Measurements from ENCODE around the gene PEPD. TPM values are rescaled to one million over a fixed set of nuclear protein-coding genes. Genes with fewer than 3 reads are reported as not detected.

PEPD gene
- total RNA-seq, 4 donors from 2014 or later = 92.6 to 323 (median 218) TPM

GRCh38 chr19:33347300-33347699, 174.3 kb downstream of the PEPD start:
- TF ChIP-seq POLR2A (IDR thresholded peaks at IDR 0.05) (no peak), CTCF (IDR thresholded peaks at IDR 0.05) (no peak), EP300 (IDR thresholded peaks at IDR 0.05; ENCODE audit: low read depth) (no peak), POLR2AphosphoS5 (IDR thresholded peaks at IDR 0.05) (no peak)
- intact Hi-C loops (cut with DNase I; ENCODE audit: low total_unique reads) = no loop called here
- Histone ChIP-seq H3K4me1 (no peaks in the 10 kb centered on the region), H3K4me3 (no peak overlapping the region), H3K27me3 (peaks cover 6% of the 10 kb centered on the region), H3K9me3 (no peaks in the 10 kb centered on the region), H3K27ac (no peak overlapping the region), H3K36me3 (no peaks in the 10 kb centered on the region)
- in situ Hi-C loops (cut with MboI; ENCODE audit: low pct_ligation_motif_present in 1 of 4, low pct_unique_long_range_greater_than_20kb in 1 of 4, low sequenced_read_pairs in 3 of 4) = no loop called here
- DNase-seq = no peak
- WGBS, 2 donors (ENCODE audit: low coverage in 1 of 2) = 60 to 88% methylated on average over 2 to 10 of the region's 10 CpGs

- intact Hi-C loops (cut with DNase I; ENCODE audit: low total_unique reads) (no loop called here), in situ Hi-C loops (cut with MboI; ENCODE audit: low pct_ligation_motif_present in 1 of 4, low pct_unique_long_range_greater_than_20kb in 1 of 4, low sequenced_read_pairs in 3 of 4) (no loop called here)
- Histone ChIP-seq H3K27me3 (peaks cover 6% of the 10 kb centered on the region), H3K36me3 (no peaks in the 10 kb centered on the region), H3K4me1 (no peaks in the 10 kb centered on the region), H3K4me3 (no peak overlapping the region), H3K9me3 (no peaks in the 10 kb centered on the region), H3K27ac (no peak overlapping the region)
- no peak for DNase-seq
- TF ChIP-seq POLR2AphosphoS5 (IDR thresholded peaks at IDR 0.05) = no peak
- TF ChIP-seq POLR2A (IDR thresholded peaks at IDR 0.05) = no peak
- no peak for TF ChIP-seq CTCF (IDR thresholded peaks at IDR 0.05)
- TF ChIP-seq EP300 (IDR thresholded peaks at IDR 0.05; ENCODE audit: low read depth) = no peak
Observed at GRCh38 chr19:33346665-33347064, 174.9 kb downstream of the PEPD start.

DNA sequence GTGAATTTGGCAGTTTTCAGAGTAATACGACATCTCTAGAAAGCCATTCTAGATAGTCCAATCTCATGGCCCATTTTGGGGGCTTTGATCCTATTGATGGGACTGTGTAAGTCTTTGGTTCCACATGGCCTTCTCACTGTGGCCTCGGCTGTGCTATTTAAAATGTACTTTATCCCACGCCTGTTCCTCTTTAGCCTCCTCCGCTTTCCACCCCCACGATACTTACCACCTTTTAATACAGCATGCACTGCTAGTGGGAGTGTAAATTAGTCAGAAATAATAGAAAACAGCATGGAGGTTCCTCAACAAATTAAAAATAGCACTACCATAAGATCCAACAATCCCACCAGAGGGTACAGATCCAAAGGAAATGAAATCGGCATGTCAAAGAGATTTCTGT, 176.4 kb downstream of the PEPD start:
- no peak for TF ChIP-seq CTCF (IDR thresholded peaks at IDR 0.05)
- no peak for TF ChIP-seq EP300 (IDR thresholded peaks at IDR 0.05; ENCODE audit: low read depth)
- no peak for TF ChIP-seq POLR2AphosphoS5 (IDR thresholded peaks at IDR 0.05)
- no peak for TF ChIP-seq POLR2A (IDR thresholded peaks at IDR 0.05)
- Histone ChIP-seq H3K36me3 (no peaks in the 10 kb centered on the region), H3K4me1 (no peaks in the 10 kb centered on the region), H3K4me3 (no peak overlapping the region), H3K27ac (no peak overlapping the region), H3K27me3 (peaks cover 6% of the 10 kb centered on the region), H3K9me3 (no peaks in the 10 kb centered on the region)
- intact Hi-C loops (cut with DNase I; ENCODE audit: low total_unique reads) = no loop called here
- no peak for DNase-seq
- WGBS, 2 donors (ENCODE audit: low coverage in 1 of 2) = 87 to 95% methylated on average over 3 to 6 of the region's 6 CpGs
- in situ Hi-C loops (cut with MboI; ENCODE audit: low pct_ligation_motif_present in 1 of 4, low pct_unique_long_range_greater_than_20kb in 1 of 4, low sequenced_read_pairs in 3 of 4) = no loop called here

DNA sequence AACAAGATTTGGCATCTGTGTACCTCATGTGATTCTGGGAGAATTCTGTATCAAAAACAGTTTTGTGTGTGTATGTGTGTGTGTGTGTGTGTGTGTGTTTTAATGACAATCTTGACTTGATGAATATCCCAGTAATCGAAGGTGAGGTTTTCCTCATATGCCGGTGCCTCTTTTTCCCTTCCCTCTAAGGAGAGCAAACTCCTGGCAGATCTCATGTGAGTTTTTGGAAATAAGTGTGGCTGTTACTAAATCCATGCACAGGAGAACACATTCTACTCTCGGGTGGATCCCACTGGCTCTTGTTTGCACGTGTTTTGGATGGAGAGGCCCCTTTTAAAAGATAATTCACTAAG, 177.0 kb downstream of the PEPD start:
- intact Hi-C loops (cut with DNase I; ENCODE audit: low total_unique reads) = no loop called here
- H3K27ac ChIP-seq = no peak overlapping the region
- TF ChIP-seq EP300 (IDR thresholded peaks at IDR 0.05; ENCODE audit: low read depth) (no peak), POLR2A (IDR thresholded peaks at IDR 0.05) (no peak), POLR2AphosphoS5 (IDR thresholded peaks at IDR 0.05) (no peak), CTCF (IDR thresholded peaks at IDR 0.05) (no peak)
- no peaks in the 10 kb centered on the region for H3K4me1 ChIP-seq
- H3K9me3 ChIP-seq = no peaks in the 10 kb centered on the region
- peaks cover 6% of the 10 kb centered on the region for H3K27me3 ChIP-seq
- in situ Hi-C loops (cut with MboI; ENCODE audit: low pct_ligation_motif_present in 1 of 4, low pct_unique_long_range_greater_than_20kb in 1 of 4, low sequenced_read_pairs in 3 of 4) = no loop called here
- no peak for DNase-seq
- WGBS, 2 donors (ENCODE audit: low coverage in 1 of 2) = 43 to 46% methylated on average over 3 to 4 of the region's 4 CpGs
- H3K4me3 ChIP-seq = no peak overlapping the region
- H3K36me3 ChIP-seq = no peaks in the 10 kb centered on the region

Data from transverse colon (tissue), 4 donors.